GM12872 (cell line): ENCODE measurements around the gene MMP2.

Source experiments
- CTCF ChIP-seq: IDR thresholded peaks from 3 replicates; pipeline ENCODE4 v1.5.1; 2011; ENCODE audit warnings: low read depth, mild to moderate bottlenecking, low read length, moderate library complexity; ENCODE audit not compliant: insufficient read depth

Gene MMP2

GRCh38 chr16:55476625-55477533 is 2.1 kb upstream of the MMP2 start:
- TF ChIP-seq CTCF = no peak

- no peak for TF ChIP-seq CTCF
Measured at GRCh38 chr16:55477736-55478135, 1.3 kb upstream of the MMP2 start.

- no peak for TF ChIP-seq CTCF
Measured at GRCh38 chr16:55479430-55480140, 587 bp downstream of the MMP2 start.

- TF ChIP-seq CTCF = no peak
Measured at GRCh38 chr16:55480228-55480655, 1.2 kb downstream of the MMP2 start.

- TF ChIP-seq CTCF = no peak
Measured at GRCh38 chr16:55481023-55481422, 2.0 kb downstream of the MMP2 start.

- no peak for TF ChIP-seq CTCF
Measured at GRCh38 chr16:55482056-55482455, 3.1 kb downstream of the MMP2 start.

- no peak for TF ChIP-seq CTCF
Measured at GRCh38 chr16:55487048-55487803, 8.2 kb downstream of the MMP2 start.
